Right ventricle myocardium inferior (tissue), 1 donor: ENCODE results near the gene WIPI1. TPM values are rescaled to one million over a fixed set of nuclear protein-coding genes. Genes with fewer than 3 reads are reported as not detected.

Experiments used
- ATAC-seq: fragments of 200-7000 bp; cut with Tn5 transposase; one replicate; pipeline ENCODE4 v1.9.1; 2020; ENCODE audit warnings: mild to moderate bottlenecking, moderate library complexity
- DNase-seq: peaks from one replicate; pipeline ENCODE4 v3.0.0; 2021; ENCODE audit errors: missing footprints
- intact Hi-C: fragments of 100-400 bp; cut with DNase I; formaldehyde crosslinking; loops from one replicate; pipeline ENCODE4 v1.11.0; 2022
- total RNA-seq: library from RNA; stranded (reverse); fragmentation: NEBNext Ultra II Directional; extraction: Animal tissue kit (Norgen Biotek cat#: 25700); gene quantifications from one replicate; pipeline ENCODE4 v1.2.1, GENCODE V29; 2021
- donor health status: DM: no; HTN: yes; CAD: no; lungs with severe emphysema.

The WIPI1 gene
- total RNA-seq, 1 donor from 2014 or later, result 62.8 TPM

GRCh38 chr17:68449021-68449739, 8.1 kb downstream of the WIPI1 start:
- DNase-seq (no peak), ATAC-seq (no peak)
- intact Hi-C loops, result no loop called here

- no peak for DNase-seq
- ATAC-seq, result no peak
- intact Hi-C loops, result no loop called here
Observed at GRCh38 chr17:68446626-68447041, 10.7 kb downstream of the WIPI1 start.

GRCh38 chr17:68445671-68446070, 11.6 kb downstream of the WIPI1 start:
- DNase-seq (no peak), ATAC-seq (no peak)
- intact Hi-C loops, result no loop called here

- intact Hi-C loops, result no loop called here
- no peak for DNase-seq
- peak; percentile 23 for ATAC-seq
Observed at GRCh38 chr17:68443972-68444464, 13.3 kb downstream of the WIPI1 start.

GRCh38 chr17:68441070-68441770, 16.1 kb downstream of the WIPI1 start:
- DNase-seq (no peak), ATAC-seq (no peak)
- intact Hi-C loops, result no loop called here

- intact Hi-C loops, result no loop called here
- ATAC-seq, result no peak
- DNase-seq, result no peak
Observed at GRCh38 chr17:68440526-68440925, 16.8 kb downstream of the WIPI1 start.

GRCh38 chr17:68439656-68440290, 17.5 kb downstream of the WIPI1 start:
- no peak for ATAC-seq
- intact Hi-C loops, result loop anchor here (2.0 kb wide), 1 partner anchor 15 kb away; no protein-coding TSS in a partner anchor
- DNase-seq, result no peak

GRCh38 chr17:68437979-68438822, 19.1 kb downstream of the WIPI1 start:
- DNase-seq, result no peak
- peak; percentile 55 for ATAC-seq
- intact Hi-C loops, result loop anchor here (2.0 kb wide), 1 partner anchor 17 kb away; no protein-coding TSS in a partner anchor

- DNase-seq (no peak), ATAC-seq (peak; percentile 60)
- intact Hi-C loops, result no loop called here
Observed at GRCh38 chr17:68435876-68436842, 21.1 kb downstream of the WIPI1 start.

GRCh38 chr17:68435361-68435760, 21.9 kb downstream of the WIPI1 start:
- no peak for DNase-seq
- ATAC-seq, result no peak
- intact Hi-C loops, result no loop called here

GRCh38 chr17:68433911-68434508, 23.3 kb downstream of the WIPI1 start:
- ATAC-seq, result no peak
- intact Hi-C loops, result loop anchor here (2.0 to 5.0 kb wide), 2 partner anchors 29 to 172 kb away; no protein-coding TSS in a partner anchor
- DNase-seq, result no peak

- DNase-seq, result no peak
- intact Hi-C loops, result loop anchor here (2.0 to 5.0 kb wide), 2 partner anchors 30 to 171 kb away; no protein-coding TSS in a partner anchor
- no peak for ATAC-seq
Observed at GRCh38 chr17:68433211-68433610, 24.1 kb downstream of the WIPI1 start.

GRCh38 chr17:68432086-68432864, 25.0 kb downstream of the WIPI1 start:
- no peak for DNase-seq
- intact Hi-C loops, result loop anchor here (2.0 to 5.0 kb wide), 2 partner anchors 31 to 170 kb away; no protein-coding TSS in a partner anchor
- ATAC-seq, result no peak

- DNase-seq (no peak), ATAC-seq (no peak)
- intact Hi-C loops, result loop anchor here (2.0 to 5.0 kb wide), 2 partner anchors 31 to 169 kb away; no protein-coding TSS in a partner anchor
Observed at GRCh38 chr17:68431661-68432071, 25.6 kb downstream of the WIPI1 start.

GRCh38 chr17:68431045-68431608, 26.2 kb downstream of the WIPI1 start:
- intact Hi-C loops, result loop anchor here (5.0 kb wide), 1 partner anchor 169 kb away; no protein-coding TSS in a partner anchor
- no peak for DNase-seq

GRCh38 chr17:68429881-68430280, 27.4 kb downstream of the WIPI1 start:
- intact Hi-C loops, result loop anchor here (5.0 kb wide), 1 partner anchor 168 kb away; no protein-coding TSS in a partner anchor
- no peak for DNase-seq
- ATAC-seq, result no peak

More at GRCh38 chr17:68431045-68431608, 26.2 kb downstream of the WIPI1 start:
- ATAC-seq, result no peak
